ENCODE measurements around the gene FA2H.
"Not testable (repeated sequence)": the region's sequence is repeated elsewhere in the genome, so short reads cannot be mapped to it uniquely, and the experiment has no call there.

Gene FA2H

GRCh38 chr16:74729783-74730683 is 44.6 kb downstream of the FA2H start:
- DNase-seq (ENCODE audit: insufficient read length), result no peak
- peak; percentile 65 for FAIRE-seq

GRCh38 chr16:74727903-74728302 is 46.7 kb downstream of the FA2H start:
- FAIRE-seq, result no peak
- no peak for DNase-seq (ENCODE audit: insufficient read length)
- TF ChIP-seq TAF1 (IDR thresholded peaks at IDR 0.05; ENCODE audit: borderline replicate concordance, low read depth, low read length) (no peak), POLR2AphosphoS5 (IDR thresholded peaks at IDR 0.05; ENCODE audit: low read depth, low read length) (no peak), POLR2A (IDR thresholded peaks at IDR 0.05; ENCODE audit: low read depth, low read length) (no peak)

More at GRCh38 chr16:74729783-74730683, 44.6 kb downstream of the FA2H start:
- TF ChIP-seq POLR2AphosphoS5 (IDR thresholded peaks at IDR 0.05; ENCODE audit: low read depth, low read length) (no peak), TAF1 (IDR thresholded peaks at IDR 0.05; ENCODE audit: borderline replicate concordance, low read depth, low read length) (no peak), POLR2A (IDR thresholded peaks at IDR 0.05; ENCODE audit: low read depth, low read length) (no peak)

GRCh38 chr16:74726716-74727115 is 47.9 kb downstream of the FA2H start:
- FAIRE-seq (no peak), DNase-seq (ENCODE audit: insufficient read length) (no peak)
- TF ChIP-seq POLR2AphosphoS5 (IDR thresholded peaks at IDR 0.05; ENCODE audit: low read depth, low read length) (no peak), TAF1 (IDR thresholded peaks at IDR 0.05; ENCODE audit: borderline replicate concordance, low read depth, low read length) (no peak), POLR2A (IDR thresholded peaks at IDR 0.05; ENCODE audit: low read depth, low read length) (no peak)

GRCh38 chr16:74725651-74726455 is 48.8 kb downstream of the FA2H start:
- no peak for DNase-seq (ENCODE audit: insufficient read length)
- TF ChIP-seq TAF1 (IDR thresholded peaks at IDR 0.05; ENCODE audit: borderline replicate concordance, low read depth, low read length) (no peak), POLR2AphosphoS5 (IDR thresholded peaks at IDR 0.05; ENCODE audit: low read depth, low read length) (no peak), POLR2A (IDR thresholded peaks at IDR 0.05; ENCODE audit: low read depth, low read length) (no peak)
- FAIRE-seq, result no peak

GRCh38 chr16:74724820-74725549 is 49.6 kb downstream of the FA2H start:
- TF ChIP-seq POLR2AphosphoS5 (IDR thresholded peaks at IDR 0.05; ENCODE audit: low read depth, low read length), result no peak
- TF ChIP-seq TAF1 (IDR thresholded peaks at IDR 0.05; ENCODE audit: borderline replicate concordance, low read depth, low read length), result no peak
- TF ChIP-seq POLR2A (IDR thresholded peaks at IDR 0.05; ENCODE audit: low read depth, low read length), result no peak
- FAIRE-seq (no peak), DNase-seq (ENCODE audit: insufficient read length) (no peak)

- FAIRE-seq, result no peak
Measured at GRCh38 chr16:74723256-74723655, 51.4 kb downstream of the FA2H start.

GRCh38 chr16:74722156-74722555 is 52.5 kb downstream of the FA2H start:
- DNase-seq (ENCODE audit: insufficient read length); FAIRE-seq: not testable (repeated sequence)

More at GRCh38 chr16:74723256-74723655, 51.4 kb downstream of the FA2H start:
- TF ChIP-seq POLR2A (IDR thresholded peaks at IDR 0.05; ENCODE audit: low read depth, low read length), result no peak
- no peak for TF ChIP-seq TAF1 (IDR thresholded peaks at IDR 0.05; ENCODE audit: borderline replicate concordance, low read depth, low read length)
- TF ChIP-seq POLR2AphosphoS5 (IDR thresholded peaks at IDR 0.05; ENCODE audit: low read depth, low read length), result no peak
- no peak for DNase-seq (ENCODE audit: insufficient read length)

GRCh38 chr16:74721716-74722115 is 52.9 kb downstream of the FA2H start:
- no peak for DNase-seq (ENCODE audit: insufficient read length)
- FAIRE-seq, result no peak
- no peak for TF ChIP-seq POLR2AphosphoS5 (IDR thresholded peaks at IDR 0.05; ENCODE audit: low read depth, low read length)
- TF ChIP-seq TAF1 (IDR thresholded peaks at IDR 0.05; ENCODE audit: borderline replicate concordance, low read depth, low read length), result no peak
- no peak for TF ChIP-seq POLR2A (IDR thresholded peaks at IDR 0.05; ENCODE audit: low read depth, low read length)

GRCh38 chr16:74720579-74720978 is 54.0 kb downstream of the FA2H start:
- DNase-seq (ENCODE audit: insufficient read length) (no peak), FAIRE-seq (no peak)
- TF ChIP-seq TAF1 (IDR thresholded peaks at IDR 0.05; ENCODE audit: borderline replicate concordance, low read depth, low read length) (no peak), POLR2AphosphoS5 (IDR thresholded peaks at IDR 0.05; ENCODE audit: low read depth, low read length) (no peak), POLR2A (IDR thresholded peaks at IDR 0.05; ENCODE audit: low read depth, low read length) (no peak)

GRCh38 chr16:74718741-74719610 is 55.6 kb downstream of the FA2H start:
- no peak for DNase-seq (ENCODE audit: insufficient read length)
- TF ChIP-seq POLR2A (IDR thresholded peaks at IDR 0.05; ENCODE audit: low read depth, low read length), result no peak
- no peak for TF ChIP-seq TAF1 (IDR thresholded peaks at IDR 0.05; ENCODE audit: borderline replicate concordance, low read depth, low read length)
- no peak for TF ChIP-seq POLR2AphosphoS5 (IDR thresholded peaks at IDR 0.05; ENCODE audit: low read depth, low read length)
- FAIRE-seq, result no peak

All from GM12892 (cell line).